ENCODE data around the gene FRAT1.

DNA sequence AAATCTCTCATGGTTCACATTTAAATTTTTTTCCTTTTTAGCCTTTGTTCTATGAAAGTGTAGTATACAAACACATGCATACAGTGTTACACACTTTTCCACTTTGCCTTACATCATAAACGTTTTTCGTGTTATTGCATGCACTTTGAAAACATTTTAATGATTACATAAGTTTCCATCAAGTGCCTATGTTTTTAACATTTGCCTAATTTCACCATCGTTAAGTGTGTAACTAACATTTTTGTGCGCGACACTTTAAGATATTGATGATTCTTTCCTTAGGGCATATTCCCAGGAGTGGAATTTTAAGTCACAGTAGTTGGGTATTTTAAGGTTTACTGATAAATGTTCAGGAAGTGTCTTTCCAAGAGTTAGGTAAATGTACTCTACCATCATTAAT, 16.9 kb downstream of the FRAT1 start:
- TF ChIP-seq, protein P1, sequence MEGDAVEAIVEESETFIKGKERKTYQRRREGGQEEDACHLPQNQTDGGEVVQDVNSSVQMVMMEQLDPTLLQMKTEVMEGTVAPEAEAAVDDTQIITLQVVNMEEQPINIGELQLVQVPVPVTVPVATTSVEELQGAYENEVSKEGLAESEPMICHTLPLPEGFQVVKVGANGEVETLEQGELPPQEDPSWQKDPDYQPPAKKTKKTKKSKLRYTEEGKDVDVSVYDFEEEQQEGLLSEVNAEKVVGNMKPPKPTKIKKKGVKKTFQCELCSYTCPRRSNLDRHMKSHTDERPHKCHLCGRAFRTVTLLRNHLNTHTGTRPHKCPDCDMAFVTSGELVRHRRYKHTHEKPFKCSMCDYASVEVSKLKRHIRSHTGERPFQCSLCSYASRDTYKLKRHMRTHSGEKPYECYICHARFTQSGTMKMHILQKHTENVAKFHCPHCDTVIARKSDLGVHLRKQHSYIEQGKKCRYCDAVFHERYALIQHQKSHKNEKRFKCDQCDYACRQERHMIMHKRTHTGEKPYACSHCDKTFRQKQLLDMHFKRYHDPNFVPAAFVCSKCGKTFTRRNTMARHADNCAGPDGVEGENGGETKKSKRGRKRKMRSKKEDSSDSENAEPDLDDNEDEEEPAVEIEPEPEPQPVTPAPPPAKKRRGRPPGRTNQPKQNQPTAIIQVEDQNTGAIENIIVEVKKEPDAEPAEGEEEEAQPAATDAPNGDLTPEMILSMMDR (conservative IDR thresholded peaks at IDR 0.05), result no peak
- no peak for TF ChIP-seq ZFX (IDR thresholded peaks at IDR 0.05)
